Activated CD4-positive, alpha-beta T cell treated with anti-CD3 and anti-CD28 coated beads, Interleukin-2, amount 10 ng/mL, durations not matched to agents 24 days and 14 days (primary cell): ENCODE results near the gene SLC19A2. TPM values are rescaled to one million over a fixed set of nuclear protein-coding genes. Genes with fewer than 3 reads are reported as not detected.

Source experiments
- DNase-seq: peaks from one replicate; pipeline ENCODE4 v3.0.0; 2022
- H3K27ac Mint-ChIP-seq: one replicate; pipeline ENCODE4 v1.8.0; 2022; ENCODE audit warnings: mild to moderate bottlenecking, mixed read lengths
- H3K27me3 Mint-ChIP-seq: one replicate; pipeline ENCODE4 v1.8.0; 2022; ENCODE audit warnings: mixed read lengths
- H3K36me3 Mint-ChIP-seq: one replicate; pipeline ENCODE4 v1.8.0; 2022; ENCODE audit warnings: low read depth, mild to moderate bottlenecking, mixed read lengths
- H3K4me1 Mint-ChIP-seq: one replicate; pipeline ENCODE4 v1.8.0; 2021; ENCODE audit warnings: mixed read lengths
- H3K4me3 Mint-ChIP-seq: one replicate; pipeline ENCODE4 v1.8.0; 2022; ENCODE audit warnings: mild to moderate bottlenecking, moderate library complexity, mixed read lengths
- H3K9me3 Mint-ChIP-seq: one replicate; pipeline ENCODE4 v1.8.0; 2021; ENCODE audit warnings: mixed read lengths
- intact Hi-C: fragments of 100-400 bp; cut with micrococcal nuclease; formaldehyde crosslinking; loops from one replicate; pipeline ENCODE4 v1.15.1; 2023
- total RNA-seq: library from RNA; stranded (reverse); gene quantifications from 2 replicates; pipeline ENCODE4 v1.2.3, GENCODE V29; 2022

The SLC19A2 gene
- total RNA-seq, 1 donor from 2014 or later: 12.1 TPM

GRCh38 chr1:169495046-169495775 is 9.5 kb upstream of the SLC19A2 start:
- no peak overlapping the region for H3K4me3 Mint-ChIP-seq
- no peak overlapping the region for H3K27ac Mint-ChIP-seq
- peaks cover 23% of the 10 kb centered on the region for H3K4me1 Mint-ChIP-seq
- intact Hi-C loops: no loop called here
- DNase-seq: no peak
- peaks cover 16% of the 10 kb centered on the region for H3K36me3 Mint-ChIP-seq
- peaks cover 11% of the 10 kb centered on the region for H3K9me3 Mint-ChIP-seq
- no peaks in the 10 kb centered on the region for H3K27me3 Mint-ChIP-seq

- no peak for DNase-seq
- Mint-ChIP-seq H3K27me3 (no peaks in the 10 kb centered on the region), H3K27ac (no peak overlapping the region), H3K36me3 (peaks cover 13% of the 10 kb centered on the region), H3K4me1 (peaks cover 22% of the 10 kb centered on the region), H3K9me3 (peaks cover 11% of the 10 kb centered on the region), H3K4me3 (no peak overlapping the region)
- intact Hi-C loops: no loop called here
Measured at GRCh38 chr1:169494343-169494742, 8.6 kb upstream of the SLC19A2 start.

- peaks cover 23% of the 10 kb centered on the region for H3K4me1 Mint-ChIP-seq
Measured at GRCh38 chr1:169493251-169493650, 7.5 kb upstream of the SLC19A2 start.

GRCh38 chr1:169491845-169492281 is 6.1 kb upstream of the SLC19A2 start:
- Mint-ChIP-seq H3K27me3 (no peaks in the 10 kb centered on the region), H3K36me3 (peaks cover 2% of the 10 kb centered on the region), H3K9me3 (no peaks in the 10 kb centered on the region), H3K4me3 (no peak overlapping the region), H3K27ac (peak overlapping the region; percentile 39), H3K4me1 (peaks cover 27% of the 10 kb centered on the region)
- DNase-seq: peak; percentile 57
- intact Hi-C loops: loop anchor here (2.0 kb wide), 1 partner anchor 19 kb away; no protein-coding TSS in a partner anchor

More at GRCh38 chr1:169493251-169493650, 7.5 kb upstream of the SLC19A2 start:
- DNase-seq: no peak
- H3K27ac Mint-ChIP-seq: no peak overlapping the region
- H3K9me3 Mint-ChIP-seq: peaks cover 6% of the 10 kb centered on the region
- peaks cover 6% of the 10 kb centered on the region for H3K36me3 Mint-ChIP-seq
- intact Hi-C loops: loop anchor here (2.0 kb wide), 1 partner anchor 18 kb away; no protein-coding TSS in a partner anchor
- H3K4me3 Mint-ChIP-seq: no peak overlapping the region
- H3K27me3 Mint-ChIP-seq: no peaks in the 10 kb centered on the region

GRCh38 chr1:169488157-169488556 is 2.4 kb upstream of the SLC19A2 start:
- no peak overlapping the region for H3K4me3 Mint-ChIP-seq
- H3K9me3 Mint-ChIP-seq: no peaks in the 10 kb centered on the region
- H3K27ac Mint-ChIP-seq: no peak overlapping the region
- intact Hi-C loops: loop anchor here (5.0 to 10.0 kb wide), 2 partner anchors 587 to 1261 kb away; partner anchors contain the start of genes KIFAP3 and SFT2D2
- no peak for DNase-seq
- H3K27me3 Mint-ChIP-seq: no peaks in the 10 kb centered on the region
- peaks cover 46% of the 10 kb centered on the region for H3K4me1 Mint-ChIP-seq
- peaks cover 3% of the 10 kb centered on the region for H3K36me3 Mint-ChIP-seq

DNA sequence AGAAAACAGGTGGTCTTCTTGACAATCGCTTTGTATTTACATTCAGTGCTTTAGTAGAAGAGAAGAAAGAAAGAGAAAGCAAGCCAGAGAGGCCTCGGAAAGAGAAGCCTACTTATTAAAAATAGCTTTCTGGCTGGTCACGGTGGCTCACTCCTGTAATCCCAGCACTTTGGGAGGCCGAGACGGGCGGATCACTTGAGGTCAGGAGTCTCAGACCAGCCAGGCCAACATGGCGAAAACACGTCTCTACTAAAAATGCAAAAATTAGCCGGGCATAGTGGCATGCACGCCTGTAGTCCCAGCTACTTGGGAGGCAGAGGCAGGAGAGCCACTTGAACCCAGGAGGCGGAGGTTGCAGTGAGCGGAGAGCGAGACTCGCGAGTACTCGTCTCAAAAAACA is 1.8 kb upstream of the SLC19A2 start:
- intact Hi-C loops: loop anchor here (5.0 to 10.0 kb wide), 2 partner anchors 587 to 1260 kb away; partner anchors contain the start of genes KIFAP3 and SFT2D2
- Mint-ChIP-seq H3K4me3 (no peak overlapping the region), H3K27ac (no peak overlapping the region), H3K27me3 (no peaks in the 10 kb centered on the region), H3K36me3 (peaks cover 4% of the 10 kb centered on the region), H3K9me3 (no peaks in the 10 kb centered on the region), H3K4me1 (peaks cover 50% of the 10 kb centered on the region)
- DNase-seq: no peak

- Mint-ChIP-seq H3K4me3 (peak overlapping the region; percentile 98), H3K4me1 (peaks cover 47% of the 10 kb centered on the region)
Measured at GRCh38 chr1:169487133-169487532, 1.4 kb upstream of the SLC19A2 start.

DNA sequence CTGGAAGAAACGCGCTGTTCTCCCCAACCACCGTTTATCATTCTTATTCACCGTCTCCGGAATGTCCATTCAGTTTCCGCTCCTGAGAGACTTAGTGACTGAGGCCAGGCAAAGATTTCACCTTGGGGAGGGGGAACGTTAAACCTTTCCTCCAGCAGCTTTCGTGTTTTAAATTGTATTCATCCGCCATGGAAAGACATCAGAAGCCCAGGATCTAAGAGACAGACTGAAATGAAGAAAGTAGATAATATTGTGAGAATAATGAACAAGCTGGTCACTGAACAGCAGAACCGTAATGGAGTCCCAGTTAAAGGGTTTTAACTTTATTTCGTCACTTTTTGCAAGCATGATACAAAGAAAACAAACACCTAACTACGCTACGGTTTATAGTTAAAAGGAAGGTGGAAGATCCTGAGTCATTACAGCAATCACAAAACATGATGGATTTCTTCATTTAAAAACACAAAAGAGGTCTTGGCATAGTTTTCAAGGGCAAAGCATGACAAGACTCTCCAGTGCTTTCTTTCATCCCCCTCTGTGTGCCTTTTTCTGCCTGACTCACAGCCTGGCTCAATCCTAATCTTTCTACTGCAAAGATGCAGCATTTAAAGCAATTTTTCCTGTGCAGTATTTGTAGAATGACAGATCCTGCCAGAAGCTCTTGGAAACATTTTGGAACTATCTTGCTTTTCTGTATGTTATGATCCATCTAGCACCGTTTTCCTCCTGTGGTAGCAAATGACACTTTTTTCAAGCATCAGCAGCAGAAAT is 722 bp upstream of the SLC19A2 start:
- peaks cover 41% of the 10 kb centered on the region for H3K4me1 Mint-ChIP-seq
- DNase-seq: peak; percentile 60
- H3K27me3 Mint-ChIP-seq: no peaks in the 10 kb centered on the region
- intact Hi-C loops: loop anchor here (1.0 to 10.0 kb wide), 3 partner anchors 119 to 1259 kb away; partner anchors contain the start of genes KIFAP3, NME7 and SFT2D2
- H3K27ac Mint-ChIP-seq: peak overlapping the region; percentile 93
- no peaks in the 10 kb centered on the region for H3K9me3 Mint-ChIP-seq
- H3K4me3 Mint-ChIP-seq: peak overlapping the region; percentile 98
- peaks cover 6% of the 10 kb centered on the region for H3K36me3 Mint-ChIP-seq

More at GRCh38 chr1:169487133-169487532, 1.4 kb upstream of the SLC19A2 start:
- intact Hi-C loops: loop anchor here (5.0 to 10.0 kb wide), 2 partner anchors 588 to 1260 kb away; partner anchors contain the start of genes KIFAP3 and SFT2D2
- Mint-ChIP-seq H3K27ac (no peak overlapping the region), H3K27me3 (no peaks in the 10 kb centered on the region), H3K9me3 (no peaks in the 10 kb centered on the region), H3K36me3 (peaks cover 4% of the 10 kb centered on the region)
- no peak for DNase-seq

DNA sequence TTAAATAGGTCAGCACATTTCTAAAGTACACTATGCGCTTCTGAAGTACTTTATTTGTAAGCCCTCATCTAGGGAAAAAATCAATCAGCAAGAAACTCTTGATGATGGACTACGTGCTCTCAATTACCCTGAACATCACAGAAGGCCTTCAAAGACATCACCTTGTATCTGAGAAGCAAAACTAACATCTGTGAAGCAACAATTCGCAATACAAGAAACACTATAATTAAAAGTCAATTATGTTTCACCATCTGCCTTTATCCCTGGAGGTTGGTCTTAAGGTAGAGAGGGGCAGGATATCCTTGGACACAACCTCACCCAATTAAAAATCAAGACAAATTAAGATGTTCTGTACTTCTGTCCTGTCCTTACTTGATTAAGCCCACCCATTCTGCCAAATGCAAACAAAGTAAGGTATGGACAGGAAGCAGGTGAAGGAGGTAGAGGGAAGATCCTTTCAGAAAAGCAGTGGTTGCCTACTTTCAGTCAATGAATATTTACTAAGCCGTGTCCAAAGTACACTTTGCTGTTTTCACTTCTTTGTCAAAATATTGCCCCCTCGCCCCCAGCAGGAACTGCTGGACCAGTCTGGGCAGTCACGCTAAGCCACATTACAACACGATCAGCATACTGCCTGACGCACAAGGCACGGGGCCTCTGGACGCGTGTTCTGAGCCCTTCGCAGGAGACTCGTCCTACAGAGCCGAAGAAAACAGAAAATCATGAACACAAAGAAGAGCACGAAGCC is 887 bp downstream of the SLC19A2 start:
- no peaks in the 10 kb centered on the region for H3K9me3 Mint-ChIP-seq
- no peaks in the 10 kb centered on the region for H3K27me3 Mint-ChIP-seq
- H3K27ac Mint-ChIP-seq: peak overlapping the region; percentile 94
- no peak for DNase-seq
- H3K36me3 Mint-ChIP-seq: peaks cover 8% of the 10 kb centered on the region
- H3K4me1 Mint-ChIP-seq: peaks cover 50% of the 10 kb centered on the region
- intact Hi-C loops: loop anchor here (2.0 to 10.0 kb wide), 6 partner anchors 24 to 1258 kb away; partner anchors contain the start of genes KIFAP3, SELL and SFT2D2
- H3K4me3 Mint-ChIP-seq: peak overlapping the region; percentile 98

DNA sequence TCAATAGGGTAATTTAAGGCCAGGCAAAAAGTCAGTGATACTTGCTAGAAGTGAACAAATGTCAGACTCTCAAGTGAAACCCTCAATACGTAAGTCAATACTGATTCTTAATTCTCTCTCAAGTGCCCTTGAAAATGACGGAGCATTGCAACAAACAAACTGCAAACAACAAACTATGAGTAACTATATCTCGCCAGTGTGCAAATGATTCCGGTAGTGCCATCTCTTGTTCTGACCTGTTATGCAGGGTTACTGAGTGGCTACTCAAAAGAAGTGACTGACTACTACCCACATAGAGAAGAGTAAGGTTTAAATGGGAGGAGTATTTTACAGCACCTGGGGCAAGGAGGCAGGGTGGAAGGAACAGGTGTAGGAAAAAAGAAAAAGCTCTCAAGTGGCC is 1.6 kb downstream of the SLC19A2 start:
- Mint-ChIP-seq H3K4me3 (peak overlapping the region; percentile 98), H3K4me1 (peaks cover 49% of the 10 kb centered on the region), H3K27me3 (no peaks in the 10 kb centered on the region), H3K9me3 (no peaks in the 10 kb centered on the region), H3K27ac (no peak overlapping the region), H3K36me3 (peaks cover 8% of the 10 kb centered on the region)
- intact Hi-C loops: loop anchor here (2.0 to 10.0 kb wide), 5 partner anchors 23 to 591 kb away; partner anchors contain the start of genes KIFAP3 and SELL
- DNase-seq: no peak

GRCh38 chr1:169483500-169483966 is 2.2 kb downstream of the SLC19A2 start:
- DNase-seq: no peak
- Mint-ChIP-seq H3K27ac (no peak overlapping the region), H3K4me1 (peaks cover 49% of the 10 kb centered on the region), H3K27me3 (no peaks in the 10 kb centered on the region), H3K9me3 (no peaks in the 10 kb centered on the region), H3K36me3 (peaks cover 8% of the 10 kb centered on the region), H3K4me3 (peak overlapping the region; percentile 98)
- intact Hi-C loops: loop anchor here (10.0 kb wide), 1 partner anchor 591 kb away; the partner anchor contains the start of gene KIFAP3

DNA sequence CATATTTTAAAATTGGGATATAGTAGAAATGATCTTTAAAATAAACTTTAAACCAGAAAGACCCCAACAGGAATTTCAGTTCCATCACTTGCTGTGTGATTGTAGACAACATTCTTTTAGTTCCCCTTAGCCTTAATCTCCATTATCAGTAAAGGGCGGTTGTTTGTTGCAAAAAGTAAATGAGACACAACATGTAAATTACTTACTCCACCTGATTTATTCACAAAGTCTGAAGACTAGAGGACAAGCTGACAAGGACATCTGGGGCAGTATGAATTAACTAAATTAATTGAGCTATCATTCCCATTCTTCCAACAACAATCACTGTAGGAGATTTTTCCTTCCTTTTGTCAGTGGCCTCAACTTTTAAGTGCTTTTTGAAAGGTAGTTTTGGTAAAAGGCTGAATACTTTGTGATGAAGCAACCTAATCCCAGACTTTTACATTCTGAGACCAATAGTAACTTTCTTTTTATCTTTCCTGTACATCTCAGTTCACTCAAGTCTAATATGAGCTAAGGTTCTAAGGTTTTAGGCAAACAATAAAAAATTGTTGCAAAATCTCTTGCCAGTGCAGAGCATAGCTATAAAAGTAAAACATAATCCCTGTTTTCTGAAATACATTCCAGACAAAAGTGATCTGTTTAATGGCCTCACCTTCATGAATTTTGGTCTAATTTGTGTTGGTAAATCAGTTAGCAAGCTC is 6.2 kb downstream of the SLC19A2 start:
- no peaks in the 10 kb centered on the region for H3K9me3 Mint-ChIP-seq
- H3K4me1 Mint-ChIP-seq: peaks cover 27% of the 10 kb centered on the region
- H3K36me3 Mint-ChIP-seq: peaks cover 23% of the 10 kb centered on the region
- peak; percentile 4 for DNase-seq
- no peak overlapping the region for H3K27ac Mint-ChIP-seq
- no peaks in the 10 kb centered on the region for H3K27me3 Mint-ChIP-seq
- intact Hi-C loops: loop anchor here (10.0 kb wide), 1 partner anchor 595 kb away; the partner anchor contains the start of gene KIFAP3
- no peak overlapping the region for H3K4me3 Mint-ChIP-seq
